ENCODE results near the gene INPP5A. TPM values are rescaled to one million over a fixed set of nuclear protein-coding genes. Genes with fewer than 3 reads are reported as not detected.

INPP5A gene
- total RNA-seq, 1 donor from 2014 or later, result 45.2 TPM

DNA sequence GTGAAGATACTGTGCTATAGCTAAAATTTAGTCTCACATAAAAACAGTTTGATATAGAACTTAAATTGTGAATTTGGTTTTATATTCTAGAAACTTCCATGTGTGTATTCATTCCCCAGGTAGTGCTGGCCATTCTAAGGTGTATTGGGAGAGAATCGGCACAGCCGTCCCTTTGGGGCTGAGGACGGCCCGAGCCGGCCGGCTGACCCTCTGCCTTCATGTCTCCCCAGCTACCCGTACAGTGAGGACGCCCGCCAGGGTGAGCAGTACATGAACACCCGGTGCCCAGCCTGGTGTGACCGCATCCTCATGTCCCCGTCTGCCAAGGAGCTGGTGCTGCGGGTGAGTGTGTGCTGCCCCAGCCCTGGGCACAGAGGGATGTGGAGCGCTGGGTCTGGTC lies 239.9 kb downstream of the INPP5A start:
- no peak for DNase-seq (ENCODE audit: low spot score)
- Mint-ChIP-seq H3K9me3 (ENCODE audit: unreplicated experiment) (no peaks in the 10 kb centered on the region), H3K27ac (ENCODE audit: unreplicated experiment) (no peak overlapping the region), H3K27me3 (ENCODE audit: unreplicated experiment) (peaks cover 10% of the 10 kb centered on the region), H3K36me3 (ENCODE audit: low read depth, unreplicated experiment) (peaks cover 12% of the 10 kb centered on the region), H3K4me3 (ENCODE audit: unreplicated experiment) (no peak overlapping the region), H3K4me1 (ENCODE audit: unreplicated experiment) (no peaks in the 10 kb centered on the region)
- TF ChIP-seq CTCF (IDR thresholded peaks at IDR 0.05; ENCODE audit: unreplicated experiment), result no peak

DNA sequence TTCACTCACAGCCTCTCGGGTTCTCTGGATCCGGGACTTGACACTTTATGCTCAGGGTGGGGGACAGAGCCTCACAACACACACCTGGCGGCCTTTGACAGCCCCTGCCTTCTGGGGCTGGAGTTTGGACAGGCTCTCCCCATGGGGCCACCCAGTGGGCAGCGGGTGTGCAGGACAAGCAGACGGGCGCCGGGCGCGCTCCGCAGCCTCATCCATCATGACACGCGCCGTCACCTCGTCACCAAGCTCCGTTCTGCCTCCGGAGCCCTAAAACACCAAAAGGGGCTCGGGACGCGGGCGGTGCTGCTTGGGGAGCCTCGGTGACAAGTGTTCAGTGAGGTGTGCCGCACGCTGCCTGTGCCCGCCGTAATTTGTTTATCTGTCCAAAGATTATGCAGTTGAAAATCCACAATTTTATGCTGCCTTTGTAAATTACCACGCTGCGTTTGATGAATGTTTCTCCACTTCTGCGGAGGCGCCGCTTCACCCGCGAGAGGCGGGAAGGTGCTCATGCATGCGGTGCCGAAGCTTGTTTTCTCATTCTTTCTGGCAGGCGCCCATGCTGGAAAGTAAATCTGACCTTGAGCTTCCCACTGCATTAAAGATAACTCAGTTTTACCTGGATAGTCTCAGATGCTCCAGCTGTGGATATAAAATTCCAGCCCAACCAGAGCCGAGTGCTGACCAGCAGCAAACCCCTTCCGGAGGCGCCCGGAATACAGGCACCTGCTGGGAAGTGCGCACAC lies 242.1 kb downstream of the INPP5A start:
- Mint-ChIP-seq H3K36me3 (ENCODE audit: low read depth, unreplicated experiment) (peaks cover 25% of the 10 kb centered on the region), H3K4me3 (ENCODE audit: unreplicated experiment) (no peak overlapping the region), H3K4me1 (ENCODE audit: unreplicated experiment) (peaks cover 2% of the 10 kb centered on the region), H3K9me3 (ENCODE audit: unreplicated experiment) (no peaks in the 10 kb centered on the region), H3K27ac (ENCODE audit: unreplicated experiment) (no peak overlapping the region), H3K27me3 (ENCODE audit: unreplicated experiment) (peaks cover 14% of the 10 kb centered on the region)
- TF ChIP-seq CTCF (IDR thresholded peaks at IDR 0.05; ENCODE audit: unreplicated experiment), result no peak
- DNase-seq (ENCODE audit: low spot score), result no peak

DNA sequence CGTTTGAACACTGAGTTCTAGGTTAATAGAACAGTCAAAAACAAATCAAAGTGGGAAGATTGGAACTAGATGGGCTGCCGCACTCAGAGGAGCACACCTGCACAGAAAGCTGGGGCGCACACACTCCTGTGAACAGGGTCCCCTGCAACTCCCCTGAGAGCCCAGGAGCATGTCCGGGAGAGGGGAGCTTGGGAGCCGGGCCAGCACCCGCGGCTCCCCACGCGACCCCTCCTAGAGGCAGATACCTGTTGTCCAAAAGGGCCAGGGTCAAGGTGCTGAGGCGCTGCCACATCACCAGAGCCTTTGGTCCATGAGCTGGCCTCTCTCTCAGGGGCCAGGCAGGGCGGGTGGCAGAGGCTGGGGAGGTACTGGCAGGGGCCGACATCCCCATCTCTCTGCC lies 242.8 kb downstream of the INPP5A start:
- Mint-ChIP-seq H3K27ac (ENCODE audit: unreplicated experiment) (no peak overlapping the region), H3K27me3 (ENCODE audit: unreplicated experiment) (peaks cover 14% of the 10 kb centered on the region), H3K36me3 (ENCODE audit: low read depth, unreplicated experiment) (peaks cover 25% of the 10 kb centered on the region), H3K4me1 (ENCODE audit: unreplicated experiment) (peaks cover 2% of the 10 kb centered on the region), H3K4me3 (ENCODE audit: unreplicated experiment) (no peak overlapping the region), H3K9me3 (ENCODE audit: unreplicated experiment) (no peaks in the 10 kb centered on the region)
- DNase-seq (ENCODE audit: low spot score), result no peak
- no peak for TF ChIP-seq CTCF (IDR thresholded peaks at IDR 0.05; ENCODE audit: unreplicated experiment)

DNA sequence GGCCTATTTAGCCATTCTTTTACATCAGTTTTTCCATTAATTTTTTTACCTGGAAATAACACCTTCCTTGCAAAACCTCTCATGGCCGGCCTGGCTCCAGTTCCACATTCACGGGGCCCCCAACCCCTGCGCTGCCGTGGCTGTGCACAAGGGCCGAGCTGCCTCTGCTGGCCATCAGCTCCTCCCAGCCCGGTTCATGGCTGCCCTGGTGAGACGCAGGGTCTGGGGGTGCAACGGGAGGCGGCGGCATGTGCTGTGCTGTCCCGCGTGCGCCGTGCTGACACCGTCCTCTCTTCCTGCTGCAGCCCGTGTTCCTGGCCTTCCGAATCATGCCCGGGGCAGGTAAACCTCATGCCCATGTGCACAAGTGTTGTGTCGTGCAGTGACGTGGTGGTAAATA lies 244.0 kb downstream of the INPP5A start:
- Mint-ChIP-seq H3K36me3 (ENCODE audit: low read depth, unreplicated experiment) (peaks cover 25% of the 10 kb centered on the region), H3K4me1 (ENCODE audit: unreplicated experiment) (peaks cover 2% of the 10 kb centered on the region), H3K27ac (ENCODE audit: unreplicated experiment) (no peak overlapping the region), H3K9me3 (ENCODE audit: unreplicated experiment) (no peaks in the 10 kb centered on the region), H3K27me3 (ENCODE audit: unreplicated experiment) (peaks cover 11% of the 10 kb centered on the region), H3K4me3 (ENCODE audit: unreplicated experiment) (peak overlapping the region; percentile 65)
- DNase-seq (ENCODE audit: low spot score), result no peak
- TF ChIP-seq CTCF (IDR thresholded peaks at IDR 0.05; ENCODE audit: unreplicated experiment), result no peak

- no peak overlapping the region for H3K4me3 Mint-ChIP-seq (ENCODE audit: unreplicated experiment)
- H3K9me3 Mint-ChIP-seq (ENCODE audit: unreplicated experiment), result no peaks in the 10 kb centered on the region
- TF ChIP-seq CTCF (IDR thresholded peaks at IDR 0.05; ENCODE audit: unreplicated experiment), result no peak
- H3K27me3 Mint-ChIP-seq (ENCODE audit: unreplicated experiment), result peaks cover 9% of the 10 kb centered on the region
- H3K27ac Mint-ChIP-seq (ENCODE audit: unreplicated experiment), result peak overlapping the region; percentile 42
- H3K4me1 Mint-ChIP-seq (ENCODE audit: unreplicated experiment), result peaks cover 2% of the 10 kb centered on the region
- no peak for DNase-seq (ENCODE audit: low spot score)
- peaks cover 25% of the 10 kb centered on the region for H3K36me3 Mint-ChIP-seq (ENCODE audit: low read depth, unreplicated experiment)
Observed at GRCh38 chr10:132783165-132783939, 245.8 kb downstream of the INPP5A start.

All from endothelial cell (in vitro differentiated cells).